GM18502 (cell line): ENCODE results near the gene GAB2.

ENCODE experiments used
- ATAC-seq: cut with Tn5 transposase; IDR thresholded peaks from one replicate; pipeline ENCODE4 v1.9.1; 2021; ENCODE audit warnings: mild to moderate bottlenecking; ENCODE audit not compliant: unreplicated experiment, poor library complexity

The GAB2 gene

GRCh38 chr11:78428266-78428636 lies 10.6 kb upstream of the GAB2 start:
- no peak for ATAC-seq

- ATAC-seq = peak; percentile 57
Observed at GRCh38 chr11:78427615-78428265, 10.1 kb upstream of the GAB2 start.

GRCh38 chr11:78426845-78427244 lies 9.2 kb upstream of the GAB2 start:
- ATAC-seq = no peak

- ATAC-seq = no peak
Observed at GRCh38 chr11:78425399-78426070, 7.9 kb upstream of the GAB2 start.

GRCh38 chr11:78424334-78425270 lies 7.0 kb upstream of the GAB2 start:
- peak; percentile 44 for ATAC-seq

- no peak for ATAC-seq
Observed at GRCh38 chr11:78423241-78423640, 5.6 kb upstream of the GAB2 start.

- ATAC-seq = no peak
Observed at GRCh38 chr11:78420796-78421209, 3.2 kb upstream of the GAB2 start.

- ATAC-seq = no peak
Observed at GRCh38 chr11:78420255-78420764, 2.7 kb upstream of the GAB2 start.

- ATAC-seq = no peak
Observed at GRCh38 chr11:78419327-78419726, 1.7 kb upstream of the GAB2 start.

GRCh38 chr11:78418584-78419211 lies 1.1 kb upstream of the GAB2 start:
- no peak for ATAC-seq

GRCh38 chr11:78417888-78418583 lies 416 bp upstream of the GAB2 start:
- peak; percentile 50 for ATAC-seq

- peak; percentile 67 for ATAC-seq
Observed at GRCh38 chr11:78416285-78417174, 1.1 kb downstream of the GAB2 start.

- ATAC-seq = no peak
Observed at GRCh38 chr11:78415338-78415737, 2.3 kb downstream of the GAB2 start.

GRCh38 chr11:78414321-78415051 lies 3.1 kb downstream of the GAB2 start:
- ATAC-seq = no peak

GRCh38 chr11:78408619-78409018 lies 9.0 kb downstream of the GAB2 start:
- ATAC-seq = no peak

GRCh38 chr11:78406568-78407196 lies 10.9 kb downstream of the GAB2 start:
- ATAC-seq = no peak

GRCh38 chr11:78405805-78406204 lies 11.8 kb downstream of the GAB2 start:
- no peak for ATAC-seq

GRCh38 chr11:78403781-78404180 lies 13.8 kb downstream of the GAB2 start:
- ATAC-seq = no peak
